Immature natural killer cell (primary cell): ENCODE measurements around the gene NPC1L1. TPM values are rescaled to one million over a fixed set of nuclear protein-coding genes. Genes with fewer than 3 reads are reported as not detected.
"Not testable (repeated sequence)": the region's sequence is repeated elsewhere in the genome, so short reads cannot be mapped to it uniquely, and the experiment has no call there.

Experiments used
- DNase-seq, 3 donors: peaks; one replicate each; pipeline ENCODE4 v3.0.0; 2022; ENCODE audit warnings: mixed read lengths in 1 of 3
- H3K27ac Mint-ChIP-seq, 6 donors: one replicate each; pipeline ENCODE4 v1.8.0; 2020; ENCODE audit warnings: mixed read lengths in 6 of 6, mild to moderate bottlenecking in 5 of 6, inconsistent platforms in 4 of 6, moderate library complexity in 3 of 6
- H3K27me3 Mint-ChIP-seq, 3 donors: one replicate each; pipeline ENCODE4 v1.8.0; 2020 to 2021; ENCODE audit warnings: low read depth in 3 of 3, mild to moderate bottlenecking in 3 of 3, mixed read lengths in 3 of 3, moderate library complexity in 3 of 3, inconsistent platforms in 1 of 3
- H3K36me3 Mint-ChIP-seq, 3 donors: one replicate each; pipeline ENCODE4 v1.8.0; 2020; ENCODE audit warnings: mixed read lengths in 3 of 3, inconsistent platforms in 2 of 3, mild to moderate bottlenecking in 2 of 3
- H3K4me1 Mint-ChIP-seq, 2 donors: one replicate each; pipeline ENCODE4 v1.8.0; 2020; ENCODE audit warnings: inconsistent platforms in 2 of 2, mild to moderate bottlenecking in 2 of 2, mixed read lengths in 2 of 2, moderate library complexity in 1 of 2
- H3K4me3 Mint-ChIP-seq, 5 donors: one replicate each; pipeline ENCODE4 v1.8.0; 2020; ENCODE audit warnings: mild to moderate bottlenecking in 5 of 5, mixed read lengths in 5 of 5, inconsistent platforms in 3 of 5, moderate library complexity in 3 of 5
- H3K9me3 Mint-ChIP-seq, 6 donors: one replicate each; pipeline ENCODE4 v1.8.0; 2020; ENCODE audit warnings: mild to moderate bottlenecking in 6 of 6, mixed read lengths in 6 of 6, inconsistent platforms in 4 of 6, moderate library complexity in 3 of 6
- polyA plus RNA-seq, 3 donors: library from polyadenylated mRNA; unstranded; fragments of 300-500 nt; fragmentation: Illumina TruSeq; gene quantifications; one replicate each; pipeline ENCODE4 v1.2.3, GENCODE V29; 2021

Gene NPC1L1
- polyA plus RNA-seq, 3 donors from 2014 or later: not detected

DNA sequence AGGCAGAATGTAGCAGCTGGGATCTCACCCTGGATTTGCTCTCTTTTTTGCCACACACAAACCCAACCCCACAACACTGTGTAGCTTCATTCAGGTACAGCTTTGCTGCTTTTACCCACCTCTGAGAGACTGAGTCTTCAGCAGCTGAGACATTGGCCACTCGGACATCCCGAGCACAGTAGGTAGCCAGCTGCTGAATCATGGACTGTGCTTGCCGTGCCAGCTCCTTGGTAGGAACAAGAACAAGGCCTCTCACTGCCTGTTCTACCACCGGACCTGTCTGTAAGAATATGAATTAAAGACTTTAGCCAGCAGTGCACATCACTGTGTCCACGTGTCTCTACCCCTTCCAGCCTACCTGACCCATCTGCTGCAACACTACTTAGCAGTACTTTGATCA lies 31.6 kb upstream of the NPC1L1 start:
- peak overlapping the region; percentile 92 to 97 (median 97) for H3K4me3 Mint-ChIP-seq

DNA sequence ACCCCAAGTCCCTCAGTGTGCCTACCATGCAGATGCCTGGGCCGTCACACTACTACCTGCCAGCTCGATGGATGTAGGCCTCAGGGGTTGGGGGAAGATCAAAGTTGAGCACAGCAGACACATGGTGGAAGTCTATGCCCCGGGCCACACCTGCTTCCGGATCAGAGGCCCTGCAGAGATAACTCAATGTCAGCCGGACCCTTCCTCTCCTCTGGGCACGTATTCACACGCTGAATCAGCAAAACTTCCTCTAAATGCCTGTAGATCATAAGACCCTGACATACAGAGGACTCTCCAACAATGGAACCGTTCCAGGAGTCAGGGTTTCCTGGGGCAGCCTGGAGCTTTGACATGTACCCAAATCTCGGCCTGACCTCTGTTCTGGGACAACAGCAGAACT lies 28.8 kb upstream of the NPC1L1 start:
- Mint-ChIP-seq H3K36me3 (peaks cover 8 to 46% (median 8%) of the 10 kb centered on the region in 3 donors), H3K27ac (no peak overlapping the region), H3K27me3 (peaks cover 0 to 7% (median 7%) of the 10 kb centered on the region in 3 donors), H3K9me3 (no peaks in the 10 kb centered on the region), H3K4me1 (peaks cover 33 to 43% of the 10 kb centered on the region in 2 donors), H3K4me3 (no peak overlapping the region)
- DNase-seq: no peak

More for the DNA sequence above, 31.6 kb upstream of the NPC1L1 start:
- Mint-ChIP-seq H3K9me3 (no peaks in the 10 kb centered on the region), H3K36me3 (peaks cover 4 to 41% (median 8%) of the 10 kb centered on the region in 3 donors), H3K4me1 (peaks cover 36 to 39% of the 10 kb centered on the region in 2 donors), H3K27me3 (peaks cover 0 to 7% (median 7%) of the 10 kb centered on the region in 3 donors), H3K27ac (peak overlapping the region; percentile 95 to 99 (median 98))
- no peak for DNase-seq

GRCh38 chr7:44568771-44569560 lies 27.8 kb upstream of the NPC1L1 start:
- Mint-ChIP-seq H3K27me3 (peaks cover 0 to 5% (median 3%) of the 10 kb centered on the region in 3 donors), H3K27ac (peak overlapping the region in 3 of 6 donors; percentile 18 to 63 (median 18)), H3K4me1 (peaks cover 23 to 33% of the 10 kb centered on the region in 2 donors), H3K36me3 (peaks cover 8 to 46% (median 10%) of the 10 kb centered on the region in 3 donors), H3K9me3 (no peaks in the 10 kb centered on the region), H3K4me3 (peak overlapping the region in 1 of 5 donors; percentile 25)
- no peak for DNase-seq

- Mint-ChIP-seq H3K36me3 (peaks cover 8 to 46% (median 10%) of the 10 kb centered on the region in 3 donors), H3K4me1 (peaks cover 12 to 22% of the 10 kb centered on the region in 2 donors), H3K9me3 (no peaks in the 10 kb centered on the region), H3K27ac (peak overlapping the region in 2 of 6 donors; percentile 33 to 62), H3K4me3 (no peak overlapping the region), H3K27me3 (peaks cover 0 to 3% (median 0%) of the 10 kb centered on the region in 3 donors)
- DNase-seq: no peak
These were observed 26.8 kb upstream of the NPC1L1 start for GRCh38 chr7:44567884-44568283.

- Mint-ChIP-seq H3K27ac (peak overlapping the region in 3 of 6 donors; percentile 48 to 80 (median 74)), H3K9me3 (no peaks in the 10 kb centered on the region), H3K4me1 (peaks cover 3 to 10% of the 10 kb centered on the region in 2 donors), H3K27me3 (peaks cover 0 to 3% (median 0%) of the 10 kb centered on the region in 3 donors), H3K4me3 (no peak overlapping the region), H3K36me3 (peaks cover 8 to 39% (median 10%) of the 10 kb centered on the region in 3 donors)
- no peak for DNase-seq
These were observed 25.6 kb upstream of the NPC1L1 start for GRCh38 chr7:44566680-44567079.

DNA sequence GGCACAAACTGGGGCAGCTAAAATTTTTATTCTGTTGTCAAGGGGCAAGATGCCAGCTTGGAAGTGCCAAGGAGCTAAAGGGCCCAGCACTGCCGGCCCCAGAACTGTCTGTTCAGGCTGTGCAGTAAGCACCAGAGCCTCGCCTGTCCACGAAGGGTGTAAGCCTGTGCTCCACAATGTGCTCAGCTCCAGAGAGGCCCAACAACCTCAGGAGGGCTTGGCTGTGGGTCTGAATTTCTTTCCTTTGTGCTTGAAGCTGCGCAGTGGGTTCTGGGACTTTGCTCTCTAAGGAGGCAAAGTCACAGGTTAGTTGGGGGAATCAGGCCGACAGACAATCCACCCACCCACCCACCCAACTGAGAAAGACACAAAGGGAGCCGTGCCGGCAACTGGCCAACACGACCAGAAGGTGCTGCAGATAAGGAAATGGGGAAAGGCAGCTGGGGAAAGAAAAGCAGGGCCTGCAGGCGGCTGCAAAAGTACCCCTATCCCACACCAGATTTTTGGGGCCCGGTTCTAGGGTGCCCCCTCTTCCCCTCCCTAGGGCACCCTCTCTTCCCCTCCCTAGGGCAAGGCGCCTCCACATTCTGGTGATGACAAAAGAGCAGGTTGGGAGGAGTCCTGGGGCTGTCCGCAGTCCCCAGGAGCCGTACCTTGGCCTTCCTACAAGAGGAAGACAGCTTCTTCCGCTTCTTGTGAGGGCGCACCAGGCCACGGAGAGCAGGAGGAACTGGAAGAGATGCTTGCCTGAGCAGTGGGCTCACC lies 24.8 kb upstream of the NPC1L1 start:
- no peaks in the 10 kb centered on the region for H3K9me3 Mint-ChIP-seq
- peaks cover 3 to 8% of the 10 kb centered on the region in 2 donors for H3K4me1 Mint-ChIP-seq
- no peak overlapping the region for H3K4me3 Mint-ChIP-seq
- no peak for DNase-seq
- H3K27me3 Mint-ChIP-seq: peaks cover 0 to 3% (median 0%) of the 10 kb centered on the region in 3 donors
- H3K36me3 Mint-ChIP-seq: peaks cover 8 to 36% (median 10%) of the 10 kb centered on the region in 3 donors
- H3K27ac Mint-ChIP-seq: peak overlapping the region in 4 of 6 donors; percentile 41 to 69 (median 63)

DNA sequence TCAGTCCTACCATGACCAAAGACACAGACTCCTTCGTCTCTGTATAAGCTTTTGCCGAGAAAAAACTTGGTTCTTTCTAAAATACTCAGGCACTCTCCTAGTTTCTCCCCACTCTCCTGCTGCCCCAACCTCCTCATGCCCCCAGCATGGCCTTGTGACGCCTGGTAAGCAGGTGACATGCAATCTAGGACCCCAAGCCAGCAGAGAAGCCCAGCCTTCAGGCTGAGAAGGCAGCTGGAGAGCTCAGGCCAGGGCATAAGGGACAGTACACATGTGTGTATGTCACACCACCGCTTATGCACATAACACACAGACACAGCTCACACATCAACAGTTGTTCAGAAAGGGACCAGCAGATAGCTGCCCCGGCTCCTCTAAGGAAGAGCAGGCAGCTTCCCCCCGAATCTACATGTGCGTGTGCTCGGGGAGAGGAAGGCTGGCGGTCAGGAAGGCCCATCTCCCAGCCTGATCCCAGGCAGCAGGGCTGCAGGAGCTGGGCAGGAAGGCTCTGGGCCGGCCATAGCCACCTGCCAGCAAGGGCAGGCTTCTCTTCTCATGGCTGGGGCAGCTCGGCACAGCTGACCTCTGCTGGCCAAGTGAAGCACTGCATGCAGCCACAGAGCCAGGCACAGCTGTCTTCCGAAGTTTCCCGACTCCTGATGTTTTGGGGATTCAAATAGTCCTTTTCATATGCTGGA lies 24.1 kb upstream of the NPC1L1 start:
- Mint-ChIP-seq H3K4me3 (no peak overlapping the region), H3K9me3 (no peaks in the 10 kb centered on the region), H3K27ac (peak overlapping the region in 4 of 6 donors; percentile 41 to 69 (median 63)), H3K36me3 (peaks cover 8 to 32% (median 10%) of the 10 kb centered on the region in 3 donors), H3K27me3 (peaks cover 0 to 3% (median 0%) of the 10 kb centered on the region in 3 donors), H3K4me1 (peaks cover 3 to 8% of the 10 kb centered on the region in 2 donors)
- DNase-seq: peak; percentile 35 to 58 (median 42)

- Mint-ChIP-seq H3K4me3 (no peak overlapping the region), H3K36me3 (peaks cover 8 to 25% (median 10%) of the 10 kb centered on the region in 3 donors), H3K9me3 (no peaks in the 10 kb centered on the region), H3K4me1 (peaks cover 3 to 8% of the 10 kb centered on the region in 2 donors), H3K27ac (peak overlapping the region in 2 of 6 donors; percentile 24 to 40), H3K27me3 (peaks cover 0 to 3% (median 1%) of the 10 kb centered on the region in 3 donors)
- DNase-seq: no peak
These were observed 23.5 kb upstream of the NPC1L1 start for GRCh38 chr7:44564606-44565005.

- H3K9me3 Mint-ChIP-seq: no peaks in the 10 kb centered on the region
- H3K4me3 Mint-ChIP-seq: no peak overlapping the region
- H3K27me3 Mint-ChIP-seq: peaks cover 0 to 3% (median 3%) of the 10 kb centered on the region in 3 donors
- H3K4me1 Mint-ChIP-seq: peaks cover 3 to 8% of the 10 kb centered on the region in 2 donors
- DNase-seq: no peak
- peak overlapping the region in 1 of 6 donors; percentile 71 for H3K27ac Mint-ChIP-seq
- peaks cover 2 to 13% (median 5%) of the 10 kb centered on the region in 3 donors for H3K36me3 Mint-ChIP-seq
These were observed 22.1 kb upstream of the NPC1L1 start for GRCh38 chr7:44563171-44563679.

- H3K4me3 Mint-ChIP-seq, H3K27ac Mint-ChIP-seq, H3K27me3 Mint-ChIP-seq, H3K36me3 Mint-ChIP-seq, H3K4me1 Mint-ChIP-seq, H3K9me3 Mint-ChIP-seq, DNase-seq: not testable (repeated sequence)
These were observed 21.5 kb upstream of the NPC1L1 start for GRCh38 chr7:44562622-44562962.

GRCh38 chr7:44561962-44562621 lies 21.0 kb upstream of the NPC1L1 start:
- no peak for DNase-seq
- peak overlapping the region in 1 of 6 donors; percentile 35 for H3K27ac Mint-ChIP-seq
- H3K9me3 Mint-ChIP-seq: no peaks in the 10 kb centered on the region
- H3K27me3 Mint-ChIP-seq: peaks cover 0 to 3% (median 3%) of the 10 kb centered on the region in 3 donors
- H3K36me3 Mint-ChIP-seq: peaks cover 2 to 7% (median 5%) of the 10 kb centered on the region in 3 donors
- peaks cover 3 to 8% of the 10 kb centered on the region in 2 donors for H3K4me1 Mint-ChIP-seq
- no peak overlapping the region for H3K4me3 Mint-ChIP-seq

DNA sequence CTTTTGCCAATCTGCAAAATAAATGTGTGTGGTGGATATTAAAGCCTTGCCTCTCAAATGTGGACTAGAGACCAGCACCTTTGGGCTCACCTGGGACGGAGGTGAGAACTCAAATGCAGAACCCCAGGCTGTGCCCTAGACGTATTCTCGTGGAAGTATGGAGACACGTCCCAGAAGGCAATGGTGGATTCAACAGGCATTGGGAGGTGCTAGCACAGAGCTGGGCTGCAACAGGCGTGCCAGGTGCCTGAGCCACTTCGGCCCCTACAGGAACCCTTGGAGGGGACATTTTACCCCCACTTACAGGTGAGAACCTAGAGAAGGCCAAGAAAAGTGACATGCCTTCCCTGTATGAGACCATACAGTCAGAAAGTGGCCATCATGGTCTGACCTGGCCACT lies 20.4 kb upstream of the NPC1L1 start:
- Mint-ChIP-seq H3K27me3 (peaks cover 0 to 3% (median 3%) of the 10 kb centered on the region in 3 donors), H3K36me3 (peaks cover 2 to 7% (median 5%) of the 10 kb centered on the region in 3 donors), H3K4me3 (no peak overlapping the region), H3K27ac (no peak overlapping the region), H3K4me1 (peaks cover 3 to 8% of the 10 kb centered on the region in 2 donors), H3K9me3 (no peaks in the 10 kb centered on the region)
- DNase-seq: no peak

GRCh38 chr7:44559485-44559884 lies 18.4 kb upstream of the NPC1L1 start:
- Mint-ChIP-seq H3K9me3 (no peaks in the 10 kb centered on the region), H3K36me3 (no peaks in the 10 kb centered on the region), H3K27me3 (peaks cover 0 to 9% (median 3%) of the 10 kb centered on the region in 3 donors), H3K27ac (no peak overlapping the region), H3K4me3 (no peak overlapping the region), H3K4me1 (no peaks in the 10 kb centered on the region)
- DNase-seq: no peak
